HEK293T (cell line): Measurements from ENCODE around the gene ZFP1.

Source experiments
- ARNT ChIP-seq: fragments of 450-650 bp; IDR thresholded peaks from 2 replicates; pipeline ENCODE4 v1.6.1; 2017; ENCODE audit warnings: mild to moderate bottlenecking
- ELF4 ChIP-seq: fragments of 450-650 bp; IDR thresholded peaks from 2 replicates; pipeline ENCODE4 v1.6.1; 2017; ENCODE audit warnings: antibody characterized with exemption
- FOXA1 ChIP-seq: fragments of 450-650 bp; IDR thresholded peaks from 2 replicates; pipeline ENCODE4 v1.6.1; 2016; ENCODE audit warnings: mild to moderate bottlenecking
- FOXM1 ChIP-seq: fragments of 450-650 bp; IDR thresholded peaks from 2 replicates; pipeline ENCODE4 v1.6.1; 2017; ENCODE audit warnings: mild to moderate bottlenecking, borderline replicate concordance
- LEF1 ChIP-seq: fragments of 450-650 bp; IDR thresholded peaks from 2 replicates; pipeline ENCODE4 v1.6.1; 2017; ENCODE audit warnings: mild to moderate bottlenecking, borderline replicate concordance
- NFRKB ChIP-seq: fragments of 450-650 bp; IDR thresholded peaks from 2 replicates; pipeline ENCODE4 v1.6.1; 2016; ENCODE audit warnings: mild to moderate bottlenecking, moderate library complexity
- PKNOX1 ChIP-seq: fragments of 450-650 bp; IDR thresholded peaks from 2 replicates; pipeline ENCODE4 v1.6.1; 2016
- SP1 ChIP-seq: fragments of 450-650 bp; IDR thresholded peaks from 2 replicates; pipeline ENCODE4 v1.6.1; 2017
- TARDBP ChIP-seq: fragments of 450-650 bp; IDR thresholded peaks from 2 replicates; pipeline ENCODE4 v1.6.1; 2016
- ZNF384 ChIP-seq: fragments of 450-650 bp; IDR thresholded peaks from 2 replicates; pipeline ENCODE4 v1.6.1; 2016

GRCh38 chr16:75202069-75202590 lies 53.8 kb downstream of the ZFP1 start:
- TF ChIP-seq ELF4 (no peak), FOXM1 (no peak), SP1 (no peak), ARNT (no peak), TARDBP (no peak), LEF1 (no peak), NFRKB (no peak), FOXA1 (no peak), PKNOX1 (no peak), ZNF384 (no peak)
